HG03135 (cell line): ENCODE data around the gene GRIN1.

Experiments
- ATAC-seq: cut with Tn5 transposase; IDR thresholded peaks from one replicate; pipeline ENCODE4 v1.9.1; 2021; ENCODE audit warnings: mild to moderate bottlenecking, moderate library complexity; ENCODE audit not compliant: unreplicated experiment

Gene GRIN1

DNA sequence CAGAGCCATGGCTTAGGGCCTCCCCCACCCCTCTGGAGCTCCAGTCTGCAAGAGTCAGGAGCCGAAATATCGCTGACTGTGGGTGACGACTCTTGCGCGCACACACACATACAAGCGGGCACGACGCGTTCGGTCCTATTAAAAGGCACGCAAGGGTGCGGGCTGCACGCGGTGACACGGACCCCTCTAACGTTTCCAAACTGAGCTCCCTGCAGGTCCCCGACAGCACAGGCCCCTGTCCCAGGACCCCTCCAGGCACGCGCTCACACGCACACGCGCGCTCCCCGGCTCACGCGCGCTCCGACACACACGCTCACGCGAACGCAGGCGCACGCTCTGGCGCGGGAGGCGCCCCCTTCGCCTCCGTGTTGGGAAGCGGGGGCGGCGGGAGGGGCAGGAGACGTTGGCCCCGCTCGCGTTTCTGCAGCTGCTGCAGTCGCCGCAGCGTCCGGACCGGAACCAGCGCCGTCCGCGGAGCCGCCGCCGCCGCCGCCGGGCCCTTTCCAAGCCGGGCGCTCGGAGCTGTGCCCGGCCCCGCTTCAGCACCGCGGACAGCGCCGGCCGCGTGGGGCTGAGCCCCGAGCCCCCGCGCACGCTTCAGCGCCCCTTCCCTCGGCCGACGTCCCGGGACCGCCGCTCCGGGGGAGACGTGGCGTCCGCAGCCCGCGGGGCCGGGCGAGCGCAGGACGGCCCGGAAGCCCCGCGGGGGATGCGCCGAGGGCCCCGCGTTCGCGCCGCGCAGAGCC, at the start of gene GRIN1:
Gene GRIN1 (plus strand): TSS at position 433 of the 746 bp plus-strand sequence. CDS start 333 bp downstream, outside the sequence.
- no peak for ATAC-seq

GRCh38 chr9:137089232-137089947, 49.6 kb upstream of the GRIN1 start:
- ATAC-seq, result no peak

DNA sequence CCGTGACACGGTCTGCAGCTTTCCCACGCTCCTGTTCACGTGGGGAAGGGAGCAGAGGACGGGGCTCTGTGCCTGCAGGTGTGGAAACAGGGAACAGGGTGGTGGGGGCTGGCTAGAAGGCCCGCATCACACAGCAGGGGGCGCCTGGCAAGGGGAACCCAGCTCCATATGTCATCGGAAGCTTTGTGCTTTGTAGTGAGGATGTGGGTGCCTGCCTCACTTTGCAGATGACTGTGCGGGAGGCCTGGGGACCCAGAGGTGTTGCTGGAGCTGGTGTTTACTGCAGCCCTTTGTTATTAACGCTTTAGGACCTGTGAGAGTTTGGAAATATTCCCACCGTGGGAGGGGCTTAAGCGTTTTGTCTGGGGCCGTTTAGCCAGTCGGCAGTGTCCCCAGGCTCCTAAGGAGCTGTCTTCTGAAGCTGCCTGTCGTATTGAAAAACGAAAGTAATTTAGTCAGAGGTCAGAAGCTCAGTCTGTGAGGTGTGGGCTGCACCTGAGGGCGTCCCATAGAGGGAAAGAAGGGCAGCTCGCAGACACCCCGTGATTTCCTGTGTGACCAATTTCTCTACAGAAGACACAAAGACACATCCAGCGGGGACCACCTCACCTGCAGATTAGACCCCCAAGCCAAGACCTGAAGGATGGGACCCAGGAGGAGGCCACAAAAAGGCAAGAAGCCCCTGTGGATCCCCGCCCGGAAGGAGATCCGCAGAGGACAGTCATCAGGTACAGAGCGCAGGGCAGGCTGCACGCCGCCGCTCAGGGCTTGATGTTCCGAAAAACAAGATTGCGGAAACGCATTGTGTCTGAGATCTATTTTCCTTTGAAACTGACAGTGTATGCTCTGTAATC, 43.1 kb upstream of the GRIN1 start:
- ATAC-seq, result peak; percentile 74

- ATAC-seq, result no peak
Observed at GRCh38 chr9:137096785-137097546, 42.0 kb upstream of the GRIN1 start.

DNA sequence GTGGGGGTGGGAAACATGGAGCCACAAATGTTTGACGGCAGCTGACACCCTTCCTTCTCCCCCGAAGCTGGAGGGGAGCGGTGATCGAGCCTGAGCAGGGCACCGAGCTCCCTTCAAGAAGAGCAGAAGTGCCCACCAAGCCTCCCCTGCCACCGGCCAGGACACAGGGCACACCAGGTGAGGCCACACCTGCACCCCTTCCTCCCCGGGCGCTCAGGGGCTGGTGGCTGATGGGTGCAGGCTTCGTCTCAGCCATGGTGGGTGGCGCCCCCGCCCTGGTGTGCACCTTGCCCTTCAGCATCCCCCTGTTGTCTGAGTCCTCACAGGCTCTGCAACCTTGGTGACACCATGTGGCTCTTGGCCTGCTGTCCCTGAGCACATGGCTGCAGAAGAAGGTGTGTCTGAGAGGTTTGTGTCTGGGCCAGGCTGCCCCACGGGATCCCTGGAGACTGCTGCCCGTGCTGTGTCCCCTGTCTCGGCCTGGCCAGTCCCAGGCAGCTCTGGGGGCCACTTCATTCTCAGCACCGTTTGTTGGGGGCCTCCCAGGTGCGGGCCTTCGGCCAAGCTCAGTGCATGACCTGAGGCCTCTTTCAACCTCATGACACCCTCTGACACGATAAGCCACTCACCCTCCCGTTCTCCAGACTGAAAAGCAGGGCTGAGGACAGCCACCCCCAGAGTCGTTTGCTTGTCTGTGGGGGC, 41.0 kb upstream of the GRIN1 start:
- ATAC-seq, result no peak

DNA sequence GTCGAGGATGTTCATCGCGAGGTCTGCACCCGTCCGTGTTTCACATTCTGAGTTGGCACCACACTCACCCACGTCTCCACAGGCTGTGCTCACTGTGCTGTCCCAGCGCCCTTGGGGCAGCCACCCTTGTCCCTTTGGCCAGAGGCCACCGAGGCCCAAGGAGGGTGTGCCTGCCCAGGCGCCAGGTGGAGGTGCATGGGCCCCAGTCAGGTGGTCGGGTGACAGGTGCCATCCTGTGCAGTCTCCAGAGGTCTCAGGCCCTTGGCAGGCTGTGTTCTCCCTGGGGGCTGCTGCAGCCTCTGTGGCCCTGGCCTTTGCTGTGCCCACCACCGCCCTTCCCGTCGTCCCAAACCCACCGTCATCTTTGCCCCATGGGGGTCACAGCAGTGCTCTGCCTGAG, 39.7 kb upstream of the GRIN1 start:
- ATAC-seq, result no peak

DNA sequence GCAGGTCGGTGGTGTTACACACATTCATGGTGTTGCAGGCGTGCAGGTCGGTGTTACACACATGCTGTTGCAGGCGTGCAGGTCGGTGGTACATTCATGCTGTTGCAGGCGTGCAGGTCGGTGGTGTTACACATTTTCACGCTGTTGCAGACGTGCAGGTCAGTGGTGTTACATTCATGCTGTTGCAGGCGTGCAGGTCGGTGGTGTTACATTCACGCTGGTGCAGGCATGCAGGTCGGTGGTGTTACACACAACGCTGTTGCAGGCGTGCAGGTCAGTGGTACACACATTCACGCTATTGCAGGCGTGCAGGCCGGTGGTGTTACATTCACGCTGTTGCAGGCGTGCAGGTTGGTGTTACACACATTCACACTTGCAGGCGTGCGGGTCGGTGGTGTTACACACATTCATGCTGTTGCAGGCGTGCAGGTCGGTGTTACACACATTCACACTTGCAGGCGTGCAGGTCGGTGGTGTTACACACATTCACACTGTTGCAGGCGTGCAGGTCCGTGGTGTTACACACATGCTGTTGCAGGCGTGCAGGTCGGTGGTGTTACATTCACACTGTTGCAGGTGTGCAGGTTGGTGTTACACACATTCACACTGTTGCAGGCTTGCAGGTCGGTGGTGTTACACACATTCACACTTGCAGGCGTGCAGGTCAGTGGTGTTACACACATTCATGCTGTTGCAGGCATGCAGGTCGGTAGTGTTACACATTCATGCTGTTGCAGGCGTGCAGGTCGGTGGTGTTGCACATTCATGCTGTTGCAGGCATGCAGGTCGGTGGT, 35.6 kb upstream of the GRIN1 start:
- no peak for ATAC-seq

DNA sequence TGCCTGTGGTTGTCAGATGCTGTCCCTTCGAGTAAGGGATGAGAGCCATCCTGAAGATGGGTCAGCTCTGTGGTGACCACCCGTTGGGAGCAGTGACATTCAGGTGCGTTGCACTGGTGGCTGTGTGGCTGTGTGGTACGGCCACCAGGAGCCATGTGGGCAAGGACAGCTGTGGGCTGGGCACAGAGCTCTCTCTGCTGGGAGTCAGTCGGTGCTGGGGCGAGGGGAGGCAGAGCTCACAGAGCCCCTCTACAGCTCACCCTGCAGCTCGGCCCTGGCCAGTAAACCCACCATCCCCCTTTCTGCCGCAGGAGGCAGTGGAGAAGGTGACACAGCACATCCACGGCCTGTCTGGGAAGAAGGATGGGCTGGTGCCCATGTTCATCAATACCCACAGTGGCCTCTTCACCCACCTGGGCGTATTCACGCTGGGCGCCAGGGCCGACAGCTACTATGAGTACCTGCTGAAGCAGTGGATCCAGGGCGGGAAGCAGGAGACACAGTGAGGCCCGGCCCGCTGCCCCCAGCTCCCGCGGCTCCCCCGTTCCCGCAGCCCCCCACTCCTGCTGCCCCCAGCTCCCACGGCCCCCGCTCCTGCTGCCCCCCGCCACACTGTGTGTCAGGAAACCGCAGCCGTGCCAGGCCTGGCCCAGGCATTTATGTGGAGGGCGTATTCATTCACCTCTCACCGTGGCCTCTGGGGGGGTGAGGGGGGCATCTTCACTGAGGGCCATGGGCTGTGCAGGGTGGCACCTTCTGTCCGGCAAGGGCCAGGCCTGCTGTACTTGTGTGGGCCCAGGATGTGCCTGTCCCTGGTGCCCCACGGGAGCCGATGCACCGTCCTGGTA, 32.9 kb upstream of the GRIN1 start:
- ATAC-seq, result no peak

- ATAC-seq, result no peak
Observed at GRCh38 chr9:137106662-137107250, 32.2 kb upstream of the GRIN1 start.

DNA sequence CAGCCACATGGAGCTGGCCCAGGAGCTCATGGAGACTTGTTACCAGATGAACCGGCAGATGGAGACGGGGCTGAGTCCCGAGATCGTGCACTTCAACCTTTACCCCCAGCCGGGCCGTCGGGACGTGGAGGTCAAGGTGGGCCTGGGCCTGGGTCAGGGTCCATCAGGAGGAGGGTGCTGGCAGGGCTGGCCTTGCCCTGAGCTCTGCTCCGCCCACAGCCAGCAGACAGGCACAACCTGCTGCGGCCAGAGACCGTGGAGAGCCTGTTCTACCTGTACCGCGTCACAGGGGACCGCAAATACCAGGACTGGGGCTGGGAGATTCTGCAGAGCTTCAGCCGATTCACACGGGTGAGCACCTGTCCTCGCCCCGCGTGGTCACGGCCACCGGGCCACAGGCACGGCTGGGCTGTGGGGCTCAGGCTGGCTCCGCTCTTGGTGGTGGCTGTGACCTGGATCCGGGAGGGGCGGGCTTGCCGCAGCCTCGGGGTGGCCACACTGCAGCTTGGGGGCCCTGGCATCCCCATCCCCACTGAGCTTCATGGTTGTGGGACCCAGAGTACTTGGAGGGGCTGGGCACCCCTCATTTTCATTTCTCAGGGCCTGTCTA, 31.5 kb upstream of the GRIN1 start:
- ATAC-seq, result no peak

GRCh38 chr9:137107982-137108381, 31.0 kb upstream of the GRIN1 start:
- no peak for ATAC-seq

- ATAC-seq, result no peak
Observed at GRCh38 chr9:137108608-137109249, 30.2 kb upstream of the GRIN1 start.

GRCh38 chr9:137109250-137110146, 29.5 kb upstream of the GRIN1 start:
- ATAC-seq, result no peak

DNA sequence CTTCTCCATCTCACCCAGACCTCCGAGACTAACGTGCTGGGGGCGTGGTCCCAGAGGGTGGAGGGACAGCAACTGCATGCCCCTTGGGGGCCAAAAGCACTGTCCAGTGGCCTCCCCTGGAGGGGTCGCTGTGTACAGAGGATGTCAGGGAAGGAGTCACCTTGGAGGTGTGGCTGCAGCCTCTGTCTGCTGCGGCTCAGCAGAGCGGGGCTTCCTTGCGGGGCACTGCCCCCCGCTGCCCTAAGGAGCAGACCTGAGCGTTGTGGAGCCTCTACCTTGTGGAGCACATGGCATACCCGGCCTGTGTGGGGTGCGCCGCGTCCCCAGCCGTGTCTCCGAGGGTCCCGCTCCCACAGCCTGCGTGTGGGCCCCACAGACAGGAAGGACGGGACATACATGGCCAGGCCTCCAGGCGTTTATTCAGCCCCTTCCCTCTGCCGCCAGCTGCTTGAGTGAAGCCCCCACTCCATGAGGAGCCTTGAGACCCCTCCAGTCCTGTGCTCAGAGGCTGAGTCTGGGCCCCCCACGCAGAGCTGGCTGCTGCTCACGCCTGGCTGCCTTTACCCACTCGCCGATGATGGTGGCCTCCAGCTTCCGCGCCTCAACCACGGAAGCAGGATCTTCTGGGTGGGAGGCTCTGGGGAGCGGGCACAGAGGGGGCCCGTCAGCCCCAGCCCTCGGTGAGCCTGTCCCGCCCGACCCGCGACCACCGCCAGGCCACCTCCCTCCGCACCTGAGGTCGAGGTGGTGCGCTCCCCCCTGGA, 28.6 kb upstream of the GRIN1 start:
- ATAC-seq, result no peak
